Activated B cell treated with CpG ODN at 0.5 μM for 24 hours (primary cell): ENCODE data around the gene TSPEAR. TPM values are rescaled to one million over a fixed set of nuclear protein-coding genes. Genes with fewer than 3 reads are reported as not detected.

Experiments used
- ATAC-seq: fragments of 200-7000 bp; cut with Tn5 transposase; one replicate; pipeline ENCODE4 v1.10.0; 2021; ENCODE audit warnings: low read depth, mild to moderate bottlenecking, moderate library complexity
- CTCF ChIA-PET: fragments of 350-600 bp; sonication (Branson Sonifier 250); formaldehyde crosslinking; loops from one replicate; lab custom pipeline; 2021; ENCODE audit warnings: antibody characterized with exemption; lab: Charles Lee
- POLR2A ChIA-PET: fragments of 350-600 bp; sonication (Branson Sonifier 250); formaldehyde crosslinking; loops from one replicate; lab custom pipeline; 2021; ENCODE audit warnings: antibody characterized with exemption; lab: Charles Lee
- DNase-seq: peaks from one replicate; pipeline ENCODE4 v3.0.0; 2022
- H3K27ac Mint-ChIP-seq: one replicate; pipeline ENCODE4 v1.8.0; 2020; ENCODE audit warnings: mixed read lengths
- H3K27me3 Mint-ChIP-seq: one replicate; pipeline ENCODE4 v1.8.0; 2021; ENCODE audit warnings: mixed read lengths
- H3K36me3 Mint-ChIP-seq: one replicate; pipeline ENCODE4 v1.8.0; 2021; ENCODE audit warnings: low read depth, mixed read lengths
- H3K4me1 Mint-ChIP-seq: one replicate; pipeline ENCODE4 v1.8.0; 2021; ENCODE audit warnings: mixed read lengths
- H3K4me3 Mint-ChIP-seq: one replicate; pipeline ENCODE4 v1.8.0; 2020; ENCODE audit warnings: mild to moderate bottlenecking, mixed read lengths
- H3K9me3 Mint-ChIP-seq: one replicate; pipeline ENCODE4 v1.8.0; 2020; ENCODE audit warnings: mixed read lengths
- CTCF ChIP-seq: fragments of 200-600 bp; IDR thresholded peaks from one replicate; pipeline ENCODE4 v1.8.0; 2022; ENCODE audit warnings: antibody characterized with exemption, mild to moderate bottlenecking
- intact Hi-C: fragments of 100-400 bp; cut with micrococcal nuclease; formaldehyde crosslinking; loops from one replicate; pipeline ENCODE4 v1.15.1; 2024
- total RNA-seq: library from RNA; stranded (reverse); gene quantifications from 2 replicates; pipeline ENCODE4 v1.2.3, GENCODE V29; 2022

TSPEAR gene
- total RNA-seq, 1 donor from 2014 or later, result not detected

GRCh38 chr21:44658913-44659595 is 52.3 kb downstream of the TSPEAR start:
- peaks cover 30% of the 10 kb centered on the region for H3K27me3 Mint-ChIP-seq
- H3K27ac Mint-ChIP-seq, result no peak overlapping the region
- TF ChIP-seq CTCF, result no peak
- H3K4me1 Mint-ChIP-seq, result peaks cover 2% of the 10 kb centered on the region
- ATAC-seq (no peak), DNase-seq (no peak)
- peaks cover 24% of the 10 kb centered on the region for H3K9me3 Mint-ChIP-seq
- H3K4me3 Mint-ChIP-seq, result no peak overlapping the region
- ChIA-PET CTCF (no interaction called here), POLR2A (no interaction called here)
- intact Hi-C loops, result no loop called here
- no peaks in the 10 kb centered on the region for H3K36me3 Mint-ChIP-seq

- H3K27me3 Mint-ChIP-seq, result peaks cover 30% of the 10 kb centered on the region
- ATAC-seq (no peak), DNase-seq (no peak)
- no peaks in the 10 kb centered on the region for H3K36me3 Mint-ChIP-seq
- H3K27ac Mint-ChIP-seq, result no peak overlapping the region
- CTCF ChIA-PET, result no interaction called here
- POLR2A ChIA-PET, result no interaction called here
- peaks cover 2% of the 10 kb centered on the region for H3K4me1 Mint-ChIP-seq
- no peak for TF ChIP-seq CTCF
- peaks cover 24% of the 10 kb centered on the region for H3K9me3 Mint-ChIP-seq
- no peak overlapping the region for H3K4me3 Mint-ChIP-seq
- intact Hi-C loops, result no loop called here
Observed at GRCh38 chr21:44658541-44658910, 52.8 kb downstream of the TSPEAR start.

GRCh38 chr21:44657635-44658540 is 53.5 kb downstream of the TSPEAR start, which contains the start of gene KRTAP12-3:
Gene KRTAP12-3 (plus strand): TSS chr21:44657932. CDS start chr21:44657980, 48 bp downstream.
- peaks cover 30% of the 10 kb centered on the region for H3K27me3 Mint-ChIP-seq
- H3K9me3 Mint-ChIP-seq, result peaks cover 24% of the 10 kb centered on the region
- intact Hi-C loops, result no loop called here
- no peak for DNase-seq
- CTCF ChIA-PET, result no interaction called here
- ATAC-seq, result no peak
- H3K36me3 Mint-ChIP-seq, result no peaks in the 10 kb centered on the region
- peaks cover 2% of the 10 kb centered on the region for H3K4me1 Mint-ChIP-seq
- no peak for TF ChIP-seq CTCF
- H3K4me3 Mint-ChIP-seq, result no peak within 1 kb of the TSS
- POLR2A ChIA-PET, result no interaction called here
- no peak within 1 kb of the TSS for H3K27ac Mint-ChIP-seq

- ChIA-PET CTCF (no interaction called here), POLR2A (no interaction called here)
- no peak overlapping the region for H3K27ac Mint-ChIP-seq
- intact Hi-C loops, result no loop called here
- H3K4me1 Mint-ChIP-seq, result peaks cover 2% of the 10 kb centered on the region
- no peaks in the 10 kb centered on the region for H3K36me3 Mint-ChIP-seq
- ATAC-seq, result no peak
- peaks cover 26% of the 10 kb centered on the region for H3K27me3 Mint-ChIP-seq
- no peak for TF ChIP-seq CTCF
- DNase-seq, result no peak
- peaks cover 24% of the 10 kb centered on the region for H3K9me3 Mint-ChIP-seq
- H3K4me3 Mint-ChIP-seq, result no peak overlapping the region
Observed at GRCh38 chr21:44656868-44657267, 54.5 kb downstream of the TSPEAR start.

- H3K9me3 Mint-ChIP-seq, result peaks cover 19% of the 10 kb centered on the region
- intact Hi-C loops, result no loop called here
- peaks cover 22% of the 10 kb centered on the region for H3K27me3 Mint-ChIP-seq
- H3K27ac Mint-ChIP-seq, result no peak within 1 kb of the TSS
- no peak for TF ChIP-seq CTCF
- no peak for DNase-seq
- H3K4me3 Mint-ChIP-seq, result no peak within 1 kb of the TSS
- ChIA-PET CTCF (no interaction called here), POLR2A (no interaction called here)
- H3K36me3 Mint-ChIP-seq, result no peaks in the 10 kb centered on the region
- H3K4me1 Mint-ChIP-seq, result peaks cover 2% of the 10 kb centered on the region
- no peak for ATAC-seq
Observed at GRCh38 chr21:44654576-44655175, 56.7 kb downstream of the TSPEAR start, which contains the start of gene KRTAP12-4. Gene KRTAP12-4 (minus strand): TSS chr21:44654659. CDS start chr21:44654614, 45 bp downstream.
